HG03103 (cell line): ENCODE data around the gene SORL1.

ENCODE experiments used
- ATAC-seq: cut with Tn5 transposase; IDR thresholded peaks from one replicate; pipeline ENCODE4 v1.9.1; 2021; ENCODE audit warnings: low read depth; ENCODE audit not compliant: unreplicated experiment

The SORL1 gene

GRCh38 chr11:121672630-121673487, 220.7 kb downstream of the SORL1 start:
- ATAC-seq = no peak

DNA sequence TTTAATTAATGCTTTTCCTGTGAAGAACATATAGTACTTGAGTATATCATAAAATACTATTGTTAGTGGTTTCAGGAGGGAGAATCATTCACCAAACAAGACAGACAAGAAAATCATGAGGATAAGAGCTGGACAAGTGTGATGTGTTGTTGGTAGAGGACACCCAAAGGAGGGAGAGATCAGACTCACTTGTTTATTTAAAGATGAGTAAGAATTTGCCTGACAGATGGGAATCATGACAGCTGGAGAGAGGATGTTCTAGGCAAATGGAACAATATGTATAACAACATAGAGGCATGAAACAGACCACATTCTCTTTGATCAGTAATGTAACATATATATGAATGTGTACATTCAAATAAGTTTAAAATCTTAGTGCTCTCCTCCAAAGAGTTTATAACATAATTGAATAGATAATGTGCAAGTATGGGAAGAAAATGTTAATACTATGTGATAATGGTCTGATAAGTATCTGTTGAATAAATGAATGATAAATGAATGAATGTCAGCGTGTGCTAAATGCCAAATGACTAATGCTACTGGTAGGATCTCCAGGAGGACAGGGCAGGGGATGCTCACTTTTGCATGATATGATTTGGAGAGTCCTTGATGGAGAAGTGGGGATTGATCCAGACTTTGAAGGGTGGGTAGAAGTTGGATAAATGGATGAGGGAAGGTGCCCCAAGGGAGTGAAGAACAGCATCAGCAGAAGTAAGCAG, 229.6 kb downstream of the SORL1 start:
- ATAC-seq = no peak
